GM12878 (cell line): ENCODE results near the gene MAP4. TPM values are rescaled to one million over a fixed set of nuclear protein-coding genes. Genes with fewer than 3 reads are reported as not detected.

ENCODE experiments used
- ATAC-seq: fragments of 200-7000 bp; cut with Tn5 transposase; 3 replicates; pipeline ENCODE4 v1.9.1; 2020; ENCODE audit warnings: mild to moderate bottlenecking, moderate library complexity
- BruUV-seq: library from RNA; stranded (reverse); fragments of 400-500 nt; replicated peaks from 2 replicates; lab custom pipeline; 2021; lab: Mats Ljungman, UMichigan
- CTCF ChIA-PET: fragments of 300-600 bp; sonication (Branson Sonifier 250); formaldehyde crosslinking; extraction: SDS; loops from one replicate; lab custom pipeline; 2021; ENCODE audit warnings: inconsistent platforms; lab: Yijun Ruan, JAX
- POLR2A ChIA-PET: fragments of 350-600 bp; formaldehyde crosslinking; extraction: SDS; loops from one replicate; lab custom pipeline; 2021; ENCODE audit warnings: inconsistent platforms; lab: Charles Lee
- RAD21 ChIA-PET: fragments of 300-600 bp; sonication (Branson Sonifier 250); formaldehyde crosslinking; loops from one replicate; lab custom pipeline; 2023; ENCODE audit warnings: antibody characterized with exemption; ENCODE audit not compliant: unreplicated experiment; lab: Charles Lee
- SMC1A ChIA-PET: fragments of 300-600 bp; sonication (Branson Sonifier 250); formaldehyde crosslinking; loops from one replicate; lab custom pipeline; 2023; ENCODE audit not compliant: unreplicated experiment, uncharacterized antibody; lab: Charles Lee
- DNase-seq: peaks from one replicate; pipeline ENCODE4 v3.0.0-alpha.2; 2011; ENCODE audit warnings: low read depth, low spot score
- FAIRE-seq: peaks from 3 replicates; lab custom pipeline; 2011; peaks lifted over from hg19 to GRCh38; lab: Jason Lieb, UNC
- H2AFZ ChIP-seq: 2 replicates; pipeline ENCODE4 v1.6.0; 2011; ENCODE audit warnings: low read depth, low read length, control low read depth; ENCODE audit not compliant: control insufficient read depth
- H3K27ac ChIP-seq: 2 replicates; pipeline ENCODE4 v1.5.1; 2011; ENCODE audit warnings: control low read depth; ENCODE audit not compliant: control insufficient read depth, insufficient read depth
- H3K27me3 ChIP-seq, 2 experiments: replicated peaks in 1 of 2; 2 replicates each; pipeline versions ENCODE4 v1.6.0 to v1.6.1; 2011; ENCODE audit warnings: low read length in 1 of 2; ENCODE audit not compliant: control insufficient read depth in 2 of 2, insufficient read depth in 2 of 2
- H3K36me3 ChIP-seq, 2 experiments: 2 replicates each; pipeline ENCODE4 v1.5.1; 2011; ENCODE audit warnings: low read length in 1 of 2; ENCODE audit not compliant: control insufficient read depth in 2 of 2, insufficient read depth in 2 of 2
- H3K4me1 ChIP-seq: 2 replicates; pipeline ENCODE4 v1.6.1; 2011; ENCODE audit warnings: mild to moderate bottlenecking, low read length, moderate library complexity, mixed read lengths; ENCODE audit not compliant: control insufficient read depth, insufficient read depth
- H3K4me2 ChIP-seq: 2 replicates; pipeline ENCODE4 v1.6.0; 2011; ENCODE audit warnings: control low read depth; ENCODE audit not compliant: control insufficient read depth, insufficient read depth
- H3K4me3 ChIP-seq: fragments of 200-600 bp; sonication (generic); 2 replicates; pipeline ENCODE4 v1.5.1; 2016
- H3K79me2 ChIP-seq: 2 replicates; pipeline ENCODE4 v1.6.0; 2011; ENCODE audit warnings: low read length; ENCODE audit not compliant: control insufficient read depth, insufficient read depth
- H3K9ac ChIP-seq: 2 replicates; pipeline ENCODE4 v1.8.0; 2011; ENCODE audit warnings: low read length, control low read depth, mixed read lengths; ENCODE audit not compliant: control insufficient read depth, insufficient read depth
- H3K9me3 ChIP-seq: replicated peaks from 3 replicates; pipeline ENCODE4 v1.5.1; 2011; ENCODE audit warnings: mild to moderate bottlenecking, low read length; ENCODE audit not compliant: control insufficient read depth, insufficient read depth
- H4K20me1 ChIP-seq: 2 replicates; pipeline ENCODE4 v1.6.0; 2011; ENCODE audit not compliant: control insufficient read depth, insufficient read depth
- CHD4 ChIP-seq: fragments of 200-600 bp; sonication (generic); IDR thresholded peaks from 2 replicates; pipeline ENCODE4 v1.6.1; 2016; ENCODE audit warnings: mild to moderate bottlenecking
- POLR2AphosphoS5 ChIP-seq: IDR thresholded peaks from 2 replicates; pipeline ENCODE4 v1.6.1; 2011; ENCODE audit warnings: mild to moderate bottlenecking, low read length, inconsistent platforms
- RCOR1 ChIP-seq: conservative IDR thresholded peaks from 2 replicates; pipeline ENCODE4 v1.6.1; 2012; ENCODE audit warnings: low read depth, low read length, improper control_type of control experiment
- SMAD1 ChIP-seq: fragments of 450-650 bp; IDR thresholded peaks from 2 replicates; pipeline ENCODE4 v1.6.1; 2018; ENCODE audit warnings: mild to moderate bottlenecking, low read depth; ENCODE audit not compliant: partially characterized antibody
- STAT3 ChIP-seq: IDR thresholded peaks from 2 replicates; pipeline ENCODE4 v1.6.1; 2011; ENCODE audit warnings: low read depth, low read length, improper control_type of control experiment
- WGBS: methylation state at CpG from one replicate; pipeline ENCODE4 v1.1.6; 2016; ENCODE audit warnings: low lambda C conversion rate; ENCODE audit not compliant: insufficient replicate concordance, insufficient coverage; ENCODE audit errors: missing lambda C conversion rate; 5-methylcytosine and 5-hydroxymethylcytosine counted together
- in situ Hi-C: fragments of 300-500 bp; cut with MboI; formaldehyde crosslinking; loops from 9 replicates; pipeline ENCODE4 v1.14.3; 2018; ENCODE audit warnings: mixed read lengths
- intact Hi-C: fragments of 100-400 bp; cut with micrococcal nuclease; formaldehyde crosslinking; loops from one replicate; pipeline ENCODE4 v1.14.2; 2022; ENCODE audit not compliant: unreplicated experiment
- polyA plus RNA-seq, 11 experiments: library from polyadenylated mRNA; depleted of rRNA in 4 of 11; unstranded in 6 of 11; stranded (reverse) in 5 of 11; fragments of >200 nt; fragmentation: Nextera tagmentation in 4 of 11; fragmentation: Illumina TruSeq in 1 of 11; extraction: Ambion mirVana in 4 of 11; extraction: Trizol in 1 of 11; gene quantifications; 1 replicate in 1 of 11; 2 replicates in 10 of 11; pipeline versions ENCODE4 v1.2.1 to v1.2.3, GENCODE V29; 2011 to 2016; ENCODE audit warnings: inconsistent platforms in 2 of 11, missing spikeins in 2 of 11, low read depth in 1 of 11
- total RNA-seq, 4 experiments: library from RNA; depleted of rRNA in 3 of 4; stranded (reverse); fragments of >200 nt in 3 of 4; fragmentation: Illumina TruSeq in 1 of 4; extraction: Trizol in 1 of 4; gene quantifications; 2 replicates each; pipeline versions ENCODE4 v1.2.1 to v1.2.3, GENCODE V29; 2013 to 2021
- TF ChIP-seq, protein P1 (sequence below): IDR thresholded peaks from 2 replicates; pipeline ENCODE4 v1.6.1; 2011; ENCODE audit warnings: borderline replicate concordance, low read depth, mild to moderate bottlenecking, moderate library complexity, low read length; ENCODE audit not compliant: insufficient read depth, poor library complexity, severe bottlenecking
- TF ChIP-seq, protein P2 (sequence below), 3 experiments: IDR thresholded peaks in 2 of 3; conservative IDR thresholded peaks in 1 of 3; 2 replicates each; pipeline ENCODE4 v1.5.1; 2011; ENCODE audit warnings: low read depth in 3 of 3, low read length in 3 of 3, mild to moderate bottlenecking in 3 of 3, control low read depth in 2 of 3, moderate library complexity in 2 of 3, inconsistent platforms in 1 of 3, mixed read lengths in 1 of 3; ENCODE audit not compliant: control insufficient read depth in 2 of 3, insufficient read depth in 1 of 3; ENCODE audit errors: extremely low read depth in 1 of 3
- TF ChIP-seq, protein P3 (sequence below): fragments of 450-650 bp; formaldehyde crosslinking; IDR thresholded peaks from 2 replicates; pipeline ENCODE4 v1.4.0; 2022; ENCODE audit warnings: mild to moderate bottlenecking, moderate library complexity

The MAP4 gene
- total and polyA plus RNA-seq, 10 of the 15 experiments (the other 5 are each of a cell fraction or from before 2014, with no cell fraction given): 22.2 to 145 (median 47.2) TPM

DNA sequence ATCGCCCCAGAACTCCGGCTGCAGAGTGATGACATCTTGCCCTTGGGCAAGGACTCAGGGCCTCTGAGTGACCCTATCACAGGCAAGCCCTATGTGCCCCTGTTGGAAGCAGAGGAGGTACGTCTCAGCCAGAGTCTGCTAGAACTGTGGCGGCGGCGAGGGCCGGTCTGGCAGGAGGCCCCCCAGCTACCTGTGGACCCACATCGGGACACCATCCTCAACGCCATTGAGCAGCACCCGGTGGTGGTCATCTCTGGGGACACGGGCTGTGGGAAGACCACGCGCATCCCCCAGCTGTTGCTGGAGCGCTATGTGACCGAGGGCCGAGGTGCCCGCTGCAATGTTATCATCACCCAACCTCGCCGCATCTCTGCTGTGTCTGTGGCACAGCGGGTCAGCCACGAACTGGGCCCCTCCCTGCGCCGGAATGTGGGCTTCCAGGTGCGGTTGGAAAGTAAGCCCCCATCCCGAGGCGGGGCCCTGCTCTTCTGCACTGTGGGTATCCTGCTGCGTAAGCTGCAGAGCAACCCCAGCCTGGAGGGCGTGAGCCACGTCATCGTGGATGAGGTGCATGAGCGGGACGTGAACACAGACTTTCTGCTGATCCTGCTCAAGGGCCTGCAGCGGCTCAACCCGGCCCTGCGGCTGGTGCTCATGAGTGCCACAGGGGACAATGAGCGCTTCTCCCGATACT lies 169.9 kb downstream of the MAP4 start:
- ChIA-PET SMC1A (no interaction called here), POLR2A (no interaction called here), RAD21 (no interaction called here), CTCF (no interaction called here)
- TF ChIP-seq SMAD1: no peak
- TF ChIP-seq, protein P1, sequence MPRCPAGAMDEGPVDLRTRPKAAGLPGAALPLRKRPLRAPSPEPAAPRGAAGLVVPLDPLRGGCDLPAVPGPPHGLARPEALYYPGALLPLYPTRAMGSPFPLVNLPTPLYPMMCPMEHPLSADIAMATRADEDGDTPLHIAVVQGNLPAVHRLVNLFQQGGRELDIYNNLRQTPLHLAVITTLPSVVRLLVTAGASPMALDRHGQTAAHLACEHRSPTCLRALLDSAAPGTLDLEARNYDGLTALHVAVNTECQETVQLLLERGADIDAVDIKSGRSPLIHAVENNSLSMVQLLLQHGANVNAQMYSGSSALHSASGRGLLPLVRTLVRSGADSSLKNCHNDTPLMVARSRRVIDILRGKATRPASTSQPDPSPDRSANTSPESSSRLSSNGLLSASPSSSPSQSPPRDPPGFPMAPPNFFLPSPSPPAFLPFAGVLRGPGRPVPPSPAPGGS: no peak
- 0 out of 2 replicates have a peak, but pooled peaks have one; percentile 55 for TF ChIP-seq POLR2AphosphoS5
- no peak for TF ChIP-seq RCOR1
- H3K4me1 ChIP-seq: no peaks in the 10 kb centered on the region
- no peak overlapping the region for H3K9ac ChIP-seq
- in situ Hi-C loops (no loop called here), intact Hi-C loops (no loop called here)
- H3K36me3 ChIP-seq: peaks cover 38 to 69% of the 10 kb centered on the region in 2 experiments
- BruUV-seq: no TSS peak
- H3K4me3 ChIP-seq: no peak overlapping the region
- H2AFZ ChIP-seq: no peak overlapping the region
- H4K20me1 ChIP-seq: no peaks in the 10 kb centered on the region
- H3K9me3 ChIP-seq: no peaks in the 10 kb centered on the region
- no peaks in the 10 kb centered on the region for H3K79me2 ChIP-seq
- no peak overlapping the region for H3K4me2 ChIP-seq
- ATAC-seq (no peak), DNase-seq (no peak), FAIRE-seq (no peak)
- no peaks in the 10 kb centered on the region for H3K27me3 ChIP-seq
- H3K27ac ChIP-seq: no peak overlapping the region
- WGBS: 97% methylated on average over 36 of the region's 37 CpGs

DNA sequence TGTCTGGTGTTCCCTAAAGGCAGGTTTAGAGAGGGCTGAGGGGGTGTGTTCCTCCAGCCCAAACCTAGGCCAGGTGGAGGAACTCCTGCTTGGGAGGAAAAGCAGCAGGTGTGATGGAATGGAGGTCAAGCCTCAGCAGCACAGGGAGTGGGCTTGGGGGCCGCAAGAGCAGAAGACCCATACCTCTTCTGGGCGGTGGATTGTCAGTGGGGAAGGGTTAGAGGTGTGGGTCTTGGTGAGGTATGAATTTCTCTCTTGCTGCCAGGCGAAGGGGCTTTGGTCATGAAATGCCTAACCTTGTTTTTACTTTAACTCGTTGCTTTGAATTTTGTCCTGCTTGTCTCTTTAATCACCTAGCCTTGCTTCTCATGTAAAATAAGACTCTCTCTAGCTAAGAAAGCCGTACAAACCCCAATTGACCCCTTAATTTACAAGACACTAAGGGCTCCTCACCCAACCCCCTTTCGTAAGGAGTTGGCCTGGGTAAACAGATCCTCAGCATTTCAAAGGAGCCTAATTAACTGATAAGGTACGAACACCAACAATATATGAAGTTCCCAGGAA lies 174.3 kb downstream of the MAP4 start:
- Histone ChIP-seq H3K27me3 (no peaks in the 10 kb centered on the region), H3K9ac (no peak overlapping the region), H3K79me2 (no peaks in the 10 kb centered on the region), H3K4me1 (no peaks in the 10 kb centered on the region), H3K9me3 (no peaks in the 10 kb centered on the region), H3K4me3 (no peak overlapping the region), H4K20me1 (peaks cover 3% of the 10 kb centered on the region; the same call in 1 of the 2 replicates), H3K36me3 (peaks cover 49 to 56% of the 10 kb centered on the region in 2 experiments), H3K27ac (no peak overlapping the region), H3K4me2 (no peak overlapping the region), H2AFZ (no peak overlapping the region)
- ChIA-PET SMC1A (no interaction called here), RAD21 (no interaction called here), CTCF (interaction anchor here (1.6 kb wide), 1 partner anchor 17 kb away, joined by 5 read pairs; no protein-coding TSS in a partner anchor), POLR2A (no interaction called here)
- DNase-seq (no peak), FAIRE-seq (no peak), ATAC-seq (no peak)
- intact Hi-C loops: no loop called here
- WGBS: 84% methylated on average over 7 of the region's 7 CpGs
- BruUV-seq: no TSS peak
- in situ Hi-C loops: no loop called here
- TF ChIP-seq, protein P2, sequence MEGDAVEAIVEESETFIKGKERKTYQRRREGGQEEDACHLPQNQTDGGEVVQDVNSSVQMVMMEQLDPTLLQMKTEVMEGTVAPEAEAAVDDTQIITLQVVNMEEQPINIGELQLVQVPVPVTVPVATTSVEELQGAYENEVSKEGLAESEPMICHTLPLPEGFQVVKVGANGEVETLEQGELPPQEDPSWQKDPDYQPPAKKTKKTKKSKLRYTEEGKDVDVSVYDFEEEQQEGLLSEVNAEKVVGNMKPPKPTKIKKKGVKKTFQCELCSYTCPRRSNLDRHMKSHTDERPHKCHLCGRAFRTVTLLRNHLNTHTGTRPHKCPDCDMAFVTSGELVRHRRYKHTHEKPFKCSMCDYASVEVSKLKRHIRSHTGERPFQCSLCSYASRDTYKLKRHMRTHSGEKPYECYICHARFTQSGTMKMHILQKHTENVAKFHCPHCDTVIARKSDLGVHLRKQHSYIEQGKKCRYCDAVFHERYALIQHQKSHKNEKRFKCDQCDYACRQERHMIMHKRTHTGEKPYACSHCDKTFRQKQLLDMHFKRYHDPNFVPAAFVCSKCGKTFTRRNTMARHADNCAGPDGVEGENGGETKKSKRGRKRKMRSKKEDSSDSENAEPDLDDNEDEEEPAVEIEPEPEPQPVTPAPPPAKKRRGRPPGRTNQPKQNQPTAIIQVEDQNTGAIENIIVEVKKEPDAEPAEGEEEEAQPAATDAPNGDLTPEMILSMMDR (IDR thresholded peaks at IDR 0.05 in 2 of 3, conservative IDR thresholded peaks at IDR 0.05 in 1 of 3; ENCODE audit: control insufficient read depth in 2 of 3, extremely low read depth in 1 of 3, insufficient read depth in 1 of 3, low read depth in 3 of 3, low read length in 3 of 3): no peak
- TF ChIP-seq STAT3 (no peak), CHD4 (no peak)
- TF ChIP-seq, protein P3, sequence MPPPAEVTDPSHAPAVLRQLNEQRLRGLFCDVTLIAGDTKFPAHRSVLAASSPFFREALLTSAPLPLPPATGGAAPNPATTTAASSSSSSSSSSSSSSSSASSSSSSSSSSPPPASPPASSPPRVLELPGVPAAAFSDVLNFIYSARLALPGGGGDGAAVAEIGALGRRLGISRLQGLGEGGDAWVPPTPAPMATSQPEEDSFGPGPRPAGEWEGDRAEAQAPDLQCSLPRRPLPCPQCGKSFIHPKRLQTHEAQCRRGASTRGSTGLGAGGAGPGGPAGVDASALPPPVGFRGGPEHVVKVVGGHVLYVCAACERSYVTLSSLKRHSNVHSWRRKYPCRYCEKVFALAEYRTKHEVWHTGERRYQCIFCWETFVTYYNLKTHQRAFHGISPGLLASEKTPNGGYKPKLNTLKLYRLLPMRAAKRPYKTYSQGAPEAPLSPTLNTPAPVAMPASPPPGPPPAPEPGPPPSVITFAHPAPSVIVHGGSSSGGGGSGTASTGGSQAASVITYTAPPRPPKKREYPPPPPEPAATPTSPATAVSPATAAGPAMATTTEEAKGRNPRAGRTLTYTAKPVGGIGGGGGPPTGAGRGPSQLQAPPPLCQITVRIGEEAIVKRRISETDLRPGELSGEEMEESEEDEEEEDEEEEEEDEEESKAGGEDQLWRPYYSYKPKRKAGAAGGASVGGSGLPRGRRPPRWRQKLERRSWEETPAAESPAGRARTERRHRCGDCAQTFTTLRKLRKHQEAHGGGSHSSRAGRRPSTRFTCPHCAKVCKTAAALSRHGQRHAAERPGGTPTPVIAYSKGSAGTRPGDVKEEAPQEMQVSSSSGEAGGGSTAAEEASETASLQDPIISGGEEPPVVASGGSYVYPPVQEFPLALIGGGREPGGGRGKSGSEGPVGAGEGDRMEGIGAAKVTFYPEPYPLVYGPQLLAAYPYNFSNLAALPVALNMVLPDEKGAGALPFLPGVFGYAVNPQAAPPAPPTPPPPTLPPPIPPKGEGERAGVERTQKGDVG (CRISPR knock-in tag): no peak
